ENCODE results near the gene MON2.

Gene MON2

GRCh38 chr12:62446754-62447452 lies 19.7 kb upstream of the MON2 start:
- TF ChIP-seq, protein P1, sequence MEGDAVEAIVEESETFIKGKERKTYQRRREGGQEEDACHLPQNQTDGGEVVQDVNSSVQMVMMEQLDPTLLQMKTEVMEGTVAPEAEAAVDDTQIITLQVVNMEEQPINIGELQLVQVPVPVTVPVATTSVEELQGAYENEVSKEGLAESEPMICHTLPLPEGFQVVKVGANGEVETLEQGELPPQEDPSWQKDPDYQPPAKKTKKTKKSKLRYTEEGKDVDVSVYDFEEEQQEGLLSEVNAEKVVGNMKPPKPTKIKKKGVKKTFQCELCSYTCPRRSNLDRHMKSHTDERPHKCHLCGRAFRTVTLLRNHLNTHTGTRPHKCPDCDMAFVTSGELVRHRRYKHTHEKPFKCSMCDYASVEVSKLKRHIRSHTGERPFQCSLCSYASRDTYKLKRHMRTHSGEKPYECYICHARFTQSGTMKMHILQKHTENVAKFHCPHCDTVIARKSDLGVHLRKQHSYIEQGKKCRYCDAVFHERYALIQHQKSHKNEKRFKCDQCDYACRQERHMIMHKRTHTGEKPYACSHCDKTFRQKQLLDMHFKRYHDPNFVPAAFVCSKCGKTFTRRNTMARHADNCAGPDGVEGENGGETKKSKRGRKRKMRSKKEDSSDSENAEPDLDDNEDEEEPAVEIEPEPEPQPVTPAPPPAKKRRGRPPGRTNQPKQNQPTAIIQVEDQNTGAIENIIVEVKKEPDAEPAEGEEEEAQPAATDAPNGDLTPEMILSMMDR (IDR thresholded peaks at IDR 0.05), result no peak

- TF ChIP-seq, protein P1 (IDR thresholded peaks at IDR 0.05), result no peak
Measured at GRCh38 chr12:62448436-62448835, 18.2 kb upstream of the MON2 start.

DNA sequence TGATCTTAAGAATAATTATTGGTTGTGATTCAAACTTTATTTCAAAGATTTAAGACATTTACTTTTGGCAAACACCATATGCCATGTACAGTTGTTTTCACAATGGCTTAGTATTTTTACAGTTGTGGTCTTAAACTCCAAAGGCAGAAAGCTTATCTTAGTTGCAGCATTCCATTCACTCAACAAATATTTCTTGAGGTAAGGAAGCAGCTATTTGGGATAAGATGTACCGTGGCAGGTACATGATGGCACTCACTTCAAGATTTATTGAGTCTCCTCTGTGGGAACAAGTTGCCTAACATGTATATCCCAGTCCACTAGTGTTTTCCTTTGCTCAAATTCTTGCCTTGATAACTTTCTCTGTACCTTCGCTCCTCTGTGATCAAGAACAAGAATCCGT lies 8.0 kb upstream of the MON2 start:
- TF ChIP-seq, protein P1 (IDR thresholded peaks at IDR 0.05), result no peak

- TF ChIP-seq, protein P1 (IDR thresholded peaks at IDR 0.05), result no peak
Measured at GRCh38 chr12:62459976-62460375, 6.7 kb upstream of the MON2 start.

GRCh38 chr12:62466018-62466593 lies 520 bp upstream of the MON2 start:
- TF ChIP-seq, protein P1 (IDR thresholded peaks at IDR 0.05), result no peak

GRCh38 chr12:62468397-62468796 lies 1.8 kb downstream of the MON2 start:
- TF ChIP-seq, protein P1 (IDR thresholded peaks at IDR 0.05), result no peak

- TF ChIP-seq, protein P1 (IDR thresholded peaks at IDR 0.05), result no peak
Measured at GRCh38 chr12:62468935-62469334, 2.3 kb downstream of the MON2 start.
